ENCODE measurements around the gene LAMB3. TPM values are rescaled to one million over a fixed set of nuclear protein-coding genes. Genes with fewer than 3 reads are reported as not detected.

Gene LAMB3
- total and polyA plus RNA-seq, 2 donors (not counting 1 experiment from before 2014, with no cell fraction given), result 0.33 to 0.37 TPM

DNA sequence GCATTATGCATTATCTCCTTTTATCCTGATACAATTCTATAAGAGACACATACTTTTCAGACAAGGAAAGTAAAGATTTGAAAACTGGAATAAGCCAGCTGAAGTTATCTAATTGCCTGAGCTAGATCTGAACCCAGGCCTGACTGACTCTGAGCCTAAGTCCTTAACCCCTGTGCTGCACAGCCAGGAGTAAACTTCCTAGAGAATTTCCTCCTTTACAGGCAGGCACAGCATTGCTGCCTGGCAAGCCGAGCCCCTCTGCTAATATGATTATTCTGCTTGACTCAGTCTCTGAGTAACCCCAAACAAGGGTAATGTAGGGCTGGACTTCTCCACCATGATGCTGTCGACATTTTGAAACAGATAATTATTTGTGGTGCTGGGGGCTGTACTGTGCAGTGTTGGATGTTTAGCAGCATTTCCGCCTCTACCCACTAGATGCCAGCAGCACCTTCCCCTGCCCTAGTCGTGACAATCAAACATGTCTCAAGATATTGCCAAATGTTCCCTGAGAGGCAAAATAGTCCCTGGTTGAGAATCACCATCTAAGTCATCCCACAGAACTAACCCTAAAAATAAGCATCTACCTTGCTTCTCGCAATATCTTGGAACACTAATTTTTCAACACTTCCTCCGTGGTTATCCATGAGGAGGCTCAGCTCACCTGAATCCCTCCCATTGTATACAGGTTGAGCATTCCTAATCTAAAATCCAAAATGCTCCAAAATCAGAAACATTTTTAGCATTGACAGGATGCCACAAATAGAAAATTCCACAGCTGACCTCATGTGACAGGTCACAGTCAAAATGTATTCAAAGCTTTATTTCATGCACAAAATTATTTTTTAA lies 50.2 kb downstream of the LAMB3 start:
- no peak overlapping the region for H3K4me3 ChIP-seq (ENCODE audit: control extremely low read depth in 1 of 5, extremely low read depth in 1 of 5, insufficient read depth in 1 of 5, low read depth in 2 of 5, low read length in 4 of 5)
- H3K27me3 Mint-ChIP-seq, result peaks cover 17% of the 10 kb centered on the region
- no peak overlapping the region for H3K4me3 Mint-ChIP-seq
- H2AFZ ChIP-seq (ENCODE audit: insufficient read depth, low read depth, low read length, poor library complexity, severe bottlenecking), result no peak overlapping the region
- H3K36me3 ChIP-seq (replicated peaks in 1 of 2; ENCODE audit: control extremely low read depth in 1 of 2, control insufficient read depth in 1 of 2, extremely low read depth in 1 of 2, insufficient read depth in 2 of 2, low read length in 1 of 2), result no peaks in the 10 kb centered on the region
- no peaks in the 10 kb centered on the region for H3K4me1 Mint-ChIP-seq
- no peak overlapping the region for H3K27ac Mint-ChIP-seq
- DNase-seq (no peak), ATAC-seq (ENCODE audit: low read depth) (no peak)
- no peaks in the 10 kb centered on the region for H3K9me3 Mint-ChIP-seq (ENCODE audit: insufficient read depth)
- H3K9ac ChIP-seq (ENCODE audit: low read length), result no peak overlapping the region
- no peaks in the 10 kb centered on the region for H3K4me1 ChIP-seq (ENCODE audit: control insufficient read depth in 2 of 2, insufficient read depth in 2 of 2, low read length in 2 of 2)
- no peaks in the 10 kb centered on the region for H3K9me3 ChIP-seq (ENCODE audit: control extremely low read depth in 1 of 3, control insufficient read depth in 2 of 3, insufficient read depth in 1 of 3, low read length in 2 of 3)
- CTCF ChIA-PET, result interaction anchor here (1.1 to 2.1 kb wide), 2 partner anchors 11 to 25 kb away, joined by 3 to 7 read pairs; no protein-coding TSS in a partner anchor
- POLR2A ChIA-PET, result no interaction called here
- H4K20me1 ChIP-seq (ENCODE audit: control insufficient read depth, insufficient read depth, low read length, poor library complexity, severe bottlenecking), result no peaks in the 10 kb centered on the region
- intact Hi-C loops (cut with micrococcal nuclease), result loop anchor here (2.0 kb wide), 1 partner anchor 91 kb away; no protein-coding TSS in a partner anchor
- no peaks in the 10 kb centered on the region for H3K79me2 ChIP-seq (ENCODE audit: control insufficient read depth, insufficient read depth, low read length)
- no peak overlapping the region for H3K4me2 ChIP-seq (replicated peaks; ENCODE audit: low read depth, low read length, poor library complexity, severe bottlenecking)
- H3K27ac ChIP-seq (ENCODE audit: low read length in 2 of 2), result no peak overlapping the region
- peaks cover 0 to 11% (median 2%) of the 10 kb centered on the region in 4 experiments for H3K27me3 ChIP-seq (replicated peaks in 1 of 4; ENCODE audit: control extremely low read depth in 1 of 4, control insufficient read depth in 3 of 4, insufficient read depth in 4 of 4, low read length in 3 of 4)
- 44% methylated on average over 5 of the region's 6 CpGs for WGBS (ENCODE audit: insufficient coverage)
- TF ChIP-seq, protein P1, sequence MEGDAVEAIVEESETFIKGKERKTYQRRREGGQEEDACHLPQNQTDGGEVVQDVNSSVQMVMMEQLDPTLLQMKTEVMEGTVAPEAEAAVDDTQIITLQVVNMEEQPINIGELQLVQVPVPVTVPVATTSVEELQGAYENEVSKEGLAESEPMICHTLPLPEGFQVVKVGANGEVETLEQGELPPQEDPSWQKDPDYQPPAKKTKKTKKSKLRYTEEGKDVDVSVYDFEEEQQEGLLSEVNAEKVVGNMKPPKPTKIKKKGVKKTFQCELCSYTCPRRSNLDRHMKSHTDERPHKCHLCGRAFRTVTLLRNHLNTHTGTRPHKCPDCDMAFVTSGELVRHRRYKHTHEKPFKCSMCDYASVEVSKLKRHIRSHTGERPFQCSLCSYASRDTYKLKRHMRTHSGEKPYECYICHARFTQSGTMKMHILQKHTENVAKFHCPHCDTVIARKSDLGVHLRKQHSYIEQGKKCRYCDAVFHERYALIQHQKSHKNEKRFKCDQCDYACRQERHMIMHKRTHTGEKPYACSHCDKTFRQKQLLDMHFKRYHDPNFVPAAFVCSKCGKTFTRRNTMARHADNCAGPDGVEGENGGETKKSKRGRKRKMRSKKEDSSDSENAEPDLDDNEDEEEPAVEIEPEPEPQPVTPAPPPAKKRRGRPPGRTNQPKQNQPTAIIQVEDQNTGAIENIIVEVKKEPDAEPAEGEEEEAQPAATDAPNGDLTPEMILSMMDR (IDR thresholded peaks at IDR 0.05), result peak; percentile 24
- TF ChIP-seq EZH2 (IDR thresholded peaks at IDR 0.05; ENCODE audit: borderline replicate concordance, insufficient read depth, low read depth, low read length, poor library complexity, severe bottlenecking), result no peak

DNA sequence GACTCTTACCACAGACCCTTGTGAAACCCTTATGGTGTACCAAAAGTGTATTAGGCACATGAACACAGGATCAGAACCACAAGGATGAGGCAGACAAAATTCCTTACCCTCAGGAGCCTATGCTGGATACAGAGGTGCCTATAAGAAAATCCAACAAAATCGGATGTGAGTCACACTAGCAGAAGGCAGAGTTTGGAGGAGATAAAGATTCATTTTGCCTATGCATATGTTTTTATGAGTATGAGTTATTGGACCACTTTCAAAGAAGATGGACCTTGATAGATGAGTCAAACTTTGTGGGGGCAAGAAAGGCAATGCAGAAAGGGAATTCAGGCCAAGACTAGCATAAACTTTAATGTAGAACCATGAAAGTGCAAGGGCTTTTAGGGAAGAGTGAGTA lies 51.7 kb downstream of the LAMB3 start:
- no peak overlapping the region for H3K4me3 Mint-ChIP-seq
- intact Hi-C loops (cut with micrococcal nuclease), result no loop called here
- H4K20me1 ChIP-seq (ENCODE audit: control insufficient read depth, insufficient read depth, low read length, poor library complexity, severe bottlenecking), result no peaks in the 10 kb centered on the region
- no peak for TF ChIP-seq EZH2 (IDR thresholded peaks at IDR 0.05; ENCODE audit: borderline replicate concordance, insufficient read depth, low read depth, low read length, poor library complexity, severe bottlenecking)
- TF ChIP-seq, protein P1 (IDR thresholded peaks at IDR 0.05), result no peak
- ATAC-seq (ENCODE audit: low read depth) (no peak), DNase-seq (no peak)
- H3K36me3 ChIP-seq (replicated peaks in 1 of 2; ENCODE audit: control extremely low read depth in 1 of 2, control insufficient read depth in 1 of 2, extremely low read depth in 1 of 2, insufficient read depth in 2 of 2, low read length in 1 of 2), result no peaks in the 10 kb centered on the region
- H3K9ac ChIP-seq (ENCODE audit: low read length), result no peak overlapping the region
- ChIA-PET CTCF (interaction anchor here (0.6 kb wide), 1 partner anchor 31 kb away, joined by 3 read pairs; no protein-coding TSS in a partner anchor), POLR2A (no interaction called here)
- no peak overlapping the region for H2AFZ ChIP-seq (ENCODE audit: insufficient read depth, low read depth, low read length, poor library complexity, severe bottlenecking)
- no peaks in the 10 kb centered on the region for H3K4me1 Mint-ChIP-seq
- no peak overlapping the region for H3K4me2 ChIP-seq (replicated peaks; ENCODE audit: low read depth, low read length, poor library complexity, severe bottlenecking)
- peaks cover 23% of the 10 kb centered on the region for H3K27me3 Mint-ChIP-seq
- no peak overlapping the region for H3K4me3 ChIP-seq (ENCODE audit: control extremely low read depth in 1 of 5, extremely low read depth in 1 of 5, insufficient read depth in 1 of 5, low read depth in 2 of 5, low read length in 4 of 5)
- no peaks in the 10 kb centered on the region for H3K9me3 ChIP-seq (ENCODE audit: control extremely low read depth in 1 of 3, control insufficient read depth in 2 of 3, insufficient read depth in 1 of 3, low read length in 2 of 3)
- H3K27ac ChIP-seq (ENCODE audit: low read length in 2 of 2), result no peak overlapping the region
- H3K27me3 ChIP-seq (replicated peaks in 1 of 4; ENCODE audit: control extremely low read depth in 1 of 4, control insufficient read depth in 3 of 4, insufficient read depth in 4 of 4, low read length in 3 of 4), result peaks cover 0 to 10% (median 2%) of the 10 kb centered on the region in 4 experiments
- H3K9me3 Mint-ChIP-seq (ENCODE audit: insufficient read depth), result no peaks in the 10 kb centered on the region
- no peaks in the 10 kb centered on the region for H3K4me1 ChIP-seq (ENCODE audit: control insufficient read depth in 2 of 2, insufficient read depth in 2 of 2, low read length in 2 of 2)
- no peaks in the 10 kb centered on the region for H3K79me2 ChIP-seq (ENCODE audit: control insufficient read depth, insufficient read depth, low read length)
- WGBS (ENCODE audit: insufficient coverage), result 100% methylated on average over 1 of the region's 1 CpG
- H3K27ac Mint-ChIP-seq, result no peak overlapping the region
